ENCODE data around the gene COMTD1. TPM values are rescaled to one million over a fixed set of nuclear protein-coding genes. Genes with fewer than 3 reads are reported as not detected.

Gene COMTD1
- total and polyA plus RNA-seq, 2 donors (not counting 1 experiment from before 2014, with no cell fraction given), result 14.5 to 23.8 TPM

DNA sequence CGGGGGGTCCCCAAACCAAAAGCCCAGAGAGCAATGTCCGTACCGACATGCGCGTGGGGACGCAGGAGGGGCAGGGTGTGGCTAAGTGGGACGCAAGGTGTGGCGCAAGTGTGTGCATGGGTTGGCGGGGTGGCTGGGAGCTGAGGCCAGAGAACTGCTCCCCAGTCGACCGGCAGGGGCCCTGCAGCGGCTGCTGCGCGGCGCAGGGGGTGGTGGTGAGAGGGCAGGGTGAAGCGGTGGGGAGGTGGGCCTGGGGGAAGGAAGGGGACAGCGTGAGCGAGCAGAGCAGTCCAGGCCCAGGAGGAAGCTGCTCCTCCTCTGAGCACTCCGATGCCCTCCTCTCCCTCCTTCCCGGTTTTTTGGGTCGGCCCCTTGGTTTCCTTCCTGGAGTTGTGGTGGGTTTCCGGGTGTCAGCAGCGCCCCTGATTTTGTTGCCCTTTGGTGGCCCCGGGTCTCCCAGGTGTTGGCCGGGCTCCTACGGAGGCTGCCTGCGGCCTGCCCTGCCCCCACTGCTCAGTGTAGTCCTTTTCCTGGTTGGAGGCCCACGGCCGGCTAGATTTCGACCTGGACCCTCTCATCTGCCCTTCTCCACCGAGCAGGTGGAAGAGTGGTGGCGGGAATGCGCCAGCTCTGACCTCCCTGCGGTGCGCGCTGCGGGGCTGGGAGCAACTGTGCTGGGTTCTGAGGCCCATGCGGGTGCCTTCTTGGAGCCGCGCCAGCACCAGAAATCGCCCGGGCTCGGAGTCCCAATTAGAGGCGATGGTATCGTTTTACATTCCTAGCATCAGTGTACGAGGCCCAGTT is 40.5 kb upstream of the COMTD1 start:
- H3K9ac ChIP-seq (ENCODE audit: low read length), result no peak overlapping the region
- H3K9me3 Mint-ChIP-seq (ENCODE audit: insufficient read depth), result no peaks in the 10 kb centered on the region
- no peak overlapping the region for H3K4me3 ChIP-seq (ENCODE audit: control extremely low read depth in 1 of 5, extremely low read depth in 1 of 5, insufficient read depth in 1 of 5, low read depth in 2 of 5, low read length in 4 of 5)
- H3K4me1 ChIP-seq (ENCODE audit: control insufficient read depth in 2 of 2, insufficient read depth in 2 of 2, low read length in 2 of 2), result no peaks in the 10 kb centered on the region
- H3K9me3 ChIP-seq (ENCODE audit: control extremely low read depth in 1 of 3, control insufficient read depth in 2 of 3, insufficient read depth in 1 of 3, low read length in 2 of 3), result peaks cover 0 to 12% (median 0%) of the 10 kb centered on the region in 3 donors
- WGBS (ENCODE audit: insufficient coverage), result 74% methylated on average over 34 of the region's 46 CpGs
- no peak for DNase-seq
- no peaks in the 10 kb centered on the region for H4K20me1 ChIP-seq (ENCODE audit: control insufficient read depth, insufficient read depth, low read length, poor library complexity, severe bottlenecking)
- H3K4me2 ChIP-seq (replicated peaks; ENCODE audit: low read depth, low read length, poor library complexity, severe bottlenecking), result no peak overlapping the region
- no peaks in the 10 kb centered on the region for H3K79me2 ChIP-seq (ENCODE audit: control insufficient read depth, insufficient read depth, low read length)
- H3K4me1 Mint-ChIP-seq, result no peaks in the 10 kb centered on the region
- peaks cover 31% of the 10 kb centered on the region for H3K27me3 Mint-ChIP-seq
- TF ChIP-seq EZH2 (IDR thresholded peaks at IDR 0.05; ENCODE audit: borderline replicate concordance, insufficient read depth, low read depth, low read length, poor library complexity, severe bottlenecking), result no peak
- TF ChIP-seq, protein P1, sequence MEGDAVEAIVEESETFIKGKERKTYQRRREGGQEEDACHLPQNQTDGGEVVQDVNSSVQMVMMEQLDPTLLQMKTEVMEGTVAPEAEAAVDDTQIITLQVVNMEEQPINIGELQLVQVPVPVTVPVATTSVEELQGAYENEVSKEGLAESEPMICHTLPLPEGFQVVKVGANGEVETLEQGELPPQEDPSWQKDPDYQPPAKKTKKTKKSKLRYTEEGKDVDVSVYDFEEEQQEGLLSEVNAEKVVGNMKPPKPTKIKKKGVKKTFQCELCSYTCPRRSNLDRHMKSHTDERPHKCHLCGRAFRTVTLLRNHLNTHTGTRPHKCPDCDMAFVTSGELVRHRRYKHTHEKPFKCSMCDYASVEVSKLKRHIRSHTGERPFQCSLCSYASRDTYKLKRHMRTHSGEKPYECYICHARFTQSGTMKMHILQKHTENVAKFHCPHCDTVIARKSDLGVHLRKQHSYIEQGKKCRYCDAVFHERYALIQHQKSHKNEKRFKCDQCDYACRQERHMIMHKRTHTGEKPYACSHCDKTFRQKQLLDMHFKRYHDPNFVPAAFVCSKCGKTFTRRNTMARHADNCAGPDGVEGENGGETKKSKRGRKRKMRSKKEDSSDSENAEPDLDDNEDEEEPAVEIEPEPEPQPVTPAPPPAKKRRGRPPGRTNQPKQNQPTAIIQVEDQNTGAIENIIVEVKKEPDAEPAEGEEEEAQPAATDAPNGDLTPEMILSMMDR (IDR thresholded peaks at IDR 0.05), result no peak
- peaks cover 0 to 5% (median 2%) of the 10 kb centered on the region in 4 experiments for H3K27me3 ChIP-seq (replicated peaks in 1 of 4; ENCODE audit: control extremely low read depth in 1 of 4, control insufficient read depth in 3 of 4, insufficient read depth in 4 of 4, low read length in 3 of 4)
- H3K36me3 ChIP-seq (replicated peaks in 1 of 2; ENCODE audit: control extremely low read depth in 1 of 2, control insufficient read depth in 1 of 2, extremely low read depth in 1 of 2, insufficient read depth in 2 of 2, low read length in 1 of 2), result no peaks in the 10 kb centered on the region
- intact Hi-C loops (cut with micrococcal nuclease), result no loop called here
- no peak overlapping the region for H2AFZ ChIP-seq (ENCODE audit: insufficient read depth, low read depth, low read length, poor library complexity, severe bottlenecking)
- ChIA-PET POLR2A (no interaction called here), CTCF (no interaction called here)
- no peak overlapping the region for H3K27ac ChIP-seq (ENCODE audit: low read length in 2 of 2)
- no peak overlapping the region for H3K27ac Mint-ChIP-seq
- no peak overlapping the region for H3K4me3 Mint-ChIP-seq
- no peak for ATAC-seq (ENCODE audit: low read depth)

DNA sequence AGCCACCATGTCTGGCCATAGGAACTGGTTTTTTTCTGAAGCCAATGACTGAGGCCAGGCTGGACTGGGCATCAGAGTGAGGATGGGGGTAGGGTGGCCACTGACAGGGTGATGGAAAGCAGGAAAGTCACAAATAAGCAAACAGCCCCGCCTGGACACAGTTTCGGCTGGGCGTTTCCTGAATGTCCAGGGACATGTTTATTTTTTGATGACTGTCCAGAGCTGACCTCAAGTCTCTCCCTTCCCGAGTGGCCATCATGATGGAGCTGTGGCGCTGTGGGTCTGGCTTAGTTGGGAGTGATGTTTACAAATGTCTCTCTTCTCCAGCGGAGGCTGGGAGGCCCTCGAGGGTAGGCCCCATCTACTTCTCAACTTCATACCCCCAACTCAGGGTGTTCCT is 37.1 kb upstream of the COMTD1 start:
- Histone ChIP-seq H3K4me1 (ENCODE audit: control insufficient read depth in 2 of 2, insufficient read depth in 2 of 2, low read length in 2 of 2) (no peaks in the 10 kb centered on the region), H3K9me3 (ENCODE audit: control extremely low read depth in 1 of 3, control insufficient read depth in 2 of 3, insufficient read depth in 1 of 3, low read length in 2 of 3) (peaks cover 0 to 12% (median 0%) of the 10 kb centered on the region in 3 donors), H3K4me2 (replicated peaks; ENCODE audit: low read depth, low read length, poor library complexity, severe bottlenecking) (no peak overlapping the region), H3K4me3 (ENCODE audit: control extremely low read depth in 1 of 5, extremely low read depth in 1 of 5, insufficient read depth in 1 of 5, low read depth in 2 of 5, low read length in 4 of 5) (no peak overlapping the region), H3K27ac (ENCODE audit: low read length in 2 of 2) (no peak overlapping the region), H4K20me1 (ENCODE audit: control insufficient read depth, insufficient read depth, low read length, poor library complexity, severe bottlenecking) (no peaks in the 10 kb centered on the region), H3K79me2 (ENCODE audit: control insufficient read depth, insufficient read depth, low read length) (no peaks in the 10 kb centered on the region), H3K9ac (ENCODE audit: low read length) (no peak overlapping the region), H3K27me3 (replicated peaks in 1 of 4; ENCODE audit: control extremely low read depth in 1 of 4, control insufficient read depth in 3 of 4, insufficient read depth in 4 of 4, low read length in 3 of 4) (peaks cover 0 to 4% (median 0%) of the 10 kb centered on the region in 4 experiments), H3K36me3 (replicated peaks in 1 of 2; ENCODE audit: control extremely low read depth in 1 of 2, control insufficient read depth in 1 of 2, extremely low read depth in 1 of 2, insufficient read depth in 2 of 2, low read length in 1 of 2) (no peaks in the 10 kb centered on the region), H2AFZ (ENCODE audit: insufficient read depth, low read depth, low read length, poor library complexity, severe bottlenecking) (no peak overlapping the region)
- Mint-ChIP-seq H3K27me3 (peaks cover 13% of the 10 kb centered on the region), H3K9me3 (ENCODE audit: insufficient read depth) (no peaks in the 10 kb centered on the region), H3K27ac (no peak overlapping the region), H3K4me3 (no peak overlapping the region), H3K4me1 (no peaks in the 10 kb centered on the region)
- TF ChIP-seq EZH2 (IDR thresholded peaks at IDR 0.05; ENCODE audit: borderline replicate concordance, insufficient read depth, low read depth, low read length, poor library complexity, severe bottlenecking), result no peak
- TF ChIP-seq, protein P1 (IDR thresholded peaks at IDR 0.05), result no peak
- no peak for DNase-seq
- ChIA-PET CTCF (no interaction called here), POLR2A (no interaction called here)
- whole genome bisulfite sequencing (ENCODE audit: insufficient coverage), result 93% methylated on average over 3 of the region's 7 CpGs
- no peak for ATAC-seq (ENCODE audit: low read depth)
- intact Hi-C loops (cut with micrococcal nuclease), result no loop called here

Data from B cell (primary cell).